MM.1S (cell line): Measurements from ENCODE around the gene HPSE.

Experiments
- DNase-seq: peaks from one replicate; pipeline ENCODE4 v3.0.0-alpha.2; 2015
- H2AFZ ChIP-seq: fragments of 300-600 bp; sonication (generic); 2 replicates; pipeline ENCODE4 v1.6.0; 2016; ENCODE audit warnings: antibody characterized with exemption, low read length
- H3F3A ChIP-seq: fragments of 300-600 bp; sonication (generic); 2 replicates; pipeline ENCODE4 v1.6.1; 2016; ENCODE audit warnings: mild to moderate bottlenecking, antibody characterized with exemption, low read length, moderate library complexity, mixed read lengths; ENCODE audit not compliant: insufficient read depth
- H3K27ac ChIP-seq: fragments of 300-600 bp; sonication (generic); 2 replicates; pipeline ENCODE4 v1.5.1; 2016; ENCODE audit warnings: mild to moderate bottlenecking, low read length
- H3K27me3 ChIP-seq: fragments of 300-600 bp; sonication (generic); replicated peaks from 2 replicates; pipeline ENCODE4 v1.6.0; 2016; ENCODE audit warnings: low read length; ENCODE audit not compliant: insufficient read depth
- H3K36me3 ChIP-seq: fragments of 300-600 bp; sonication (generic); replicated peaks from 2 replicates; pipeline ENCODE4 v1.6.1; 2016; ENCODE audit warnings: mild to moderate bottlenecking, low read length, mixed read lengths; ENCODE audit not compliant: insufficient read depth
- H3K4me1 ChIP-seq: fragments of 300-600 bp; sonication (generic); 2 replicates; pipeline ENCODE4 v1.6.1; 2016; ENCODE audit warnings: low read length, mixed read lengths
- H3K4me2 ChIP-seq: fragments of 300-600 bp; sonication (generic); 2 replicates; pipeline ENCODE4 v1.6.0; 2016; ENCODE audit warnings: low read depth, low read length
- H3K4me3 ChIP-seq: fragments of 300-600 bp; sonication (generic); 2 replicates; pipeline ENCODE4 v1.5.1; 2016; ENCODE audit warnings: low read length, mixed read lengths
- H3K79me2 ChIP-seq: fragments of 300-600 bp; sonication (generic); 2 replicates; pipeline ENCODE4 v1.6.1; 2016; ENCODE audit warnings: mixed run types, low read length, mixed read lengths
- H3K9ac ChIP-seq: fragments of 300-600 bp; sonication (generic); 2 replicates; pipeline ENCODE4 v1.6.1; 2016; ENCODE audit warnings: low read length, mixed read lengths
- H3K9me2 ChIP-seq: fragments of 300-600 bp; sonication (generic); replicated peaks from 2 replicates; pipeline ENCODE4 v1.6.1; 2016; ENCODE audit warnings: mild to moderate bottlenecking, low read length, mixed read lengths; ENCODE audit not compliant: insufficient read depth
- H3K9me3 ChIP-seq: fragments of 300-600 bp; sonication (generic); replicated peaks from 2 replicates; pipeline ENCODE4 v1.6.1; 2016; ENCODE audit warnings: mild to moderate bottlenecking, low read length, mixed read lengths; ENCODE audit not compliant: insufficient read depth
- H4K20me1 ChIP-seq: fragments of 300-600 bp; sonication (generic); 2 replicates; pipeline ENCODE4 v1.6.1; 2016; ENCODE audit warnings: mild to moderate bottlenecking, low read length, moderate library complexity, mixed read lengths; ENCODE audit not compliant: insufficient read depth
- CTCF ChIP-seq: fragments of 300-600 bp; sonication (generic); IDR thresholded peaks from 2 replicates; pipeline ENCODE4 v1.5.1; 2016; ENCODE audit warnings: antibody characterized with exemption, low read length, mixed read lengths
- EZH2 ChIP-seq: fragments of 300-600 bp; sonication (generic); optimal IDR thresholded peaks from 2 replicates; pipeline ENCODE3; 2017; ENCODE audit warnings: low read depth, mild to moderate bottlenecking, antibody characterized with exemption, low read length, mixed read lengths
- EZH2phosphoT487 ChIP-seq: fragments of 300-600 bp; sonication (generic); IDR thresholded peaks from 2 replicates; pipeline ENCODE4 v1.6.1; 2018; ENCODE audit warnings: antibody characterized with exemption, low read length

The HPSE gene

DNA sequence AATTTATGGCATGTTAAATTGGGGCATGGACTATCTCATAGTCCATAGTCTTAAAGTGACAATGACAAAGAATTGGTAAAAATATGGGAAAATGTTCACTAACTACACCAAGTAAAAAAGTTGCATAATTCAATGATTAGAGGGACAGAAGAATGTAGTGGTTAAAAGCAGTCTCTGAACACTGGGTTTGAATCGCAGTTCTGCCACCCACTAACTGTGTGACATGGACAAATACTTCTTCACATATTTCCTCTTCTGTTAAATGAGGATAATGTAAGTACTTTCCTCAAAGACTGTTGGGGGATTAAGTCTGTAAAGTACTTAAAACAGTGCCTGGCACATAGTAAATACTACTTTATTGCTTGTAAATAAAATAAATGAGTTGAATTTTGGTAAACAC, 65.4 kb downstream of the HPSE start:
- Histone ChIP-seq H3F3A (no peaks in the 10 kb centered on the region), H3K79me2 (no peaks in the 10 kb centered on the region), H3K27ac (no peak overlapping the region), H3K9me3 (no peaks in the 10 kb centered on the region), H3K4me1 (no peaks in the 10 kb centered on the region), H3K9me2 (no peaks in the 10 kb centered on the region), H4K20me1 (no peaks in the 10 kb centered on the region), H3K4me2 (no peak overlapping the region), H2AFZ (no peak overlapping the region), H3K27me3 (no peaks in the 10 kb centered on the region), H3K36me3 (peaks cover 6% of the 10 kb centered on the region; the same call in 1 of the 2 replicates), H3K9ac (no peak overlapping the region), H3K4me3 (no peak overlapping the region)
- no peak for TF ChIP-seq EZH2phosphoT487
- TF ChIP-seq CTCF: no peak
- no peak for TF ChIP-seq EZH2
- no peak for DNase-seq

DNA sequence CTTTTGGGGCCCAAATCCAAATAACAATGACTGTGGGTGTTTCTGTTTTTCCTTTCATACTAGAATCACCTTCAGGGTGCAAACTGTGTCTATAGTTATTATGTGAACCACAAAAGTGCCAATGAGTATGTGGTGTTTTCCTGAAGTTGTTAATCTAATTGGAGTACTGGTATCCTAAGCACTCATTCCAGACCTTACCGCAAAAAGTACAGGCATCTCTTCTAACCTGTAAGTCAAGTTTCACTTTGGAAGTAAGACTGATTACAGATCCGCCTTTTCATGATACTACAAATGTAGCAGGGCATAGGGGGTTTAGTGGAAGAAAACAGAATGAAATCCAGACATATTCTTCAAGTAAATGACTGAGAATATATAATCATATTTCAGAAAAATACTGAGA, 66.2 kb downstream of the HPSE start:
- no peak overlapping the region for H3K27ac ChIP-seq
- H3K4me3 ChIP-seq: no peak overlapping the region
- TF ChIP-seq EZH2: no peak
- H3K9me3 ChIP-seq: no peaks in the 10 kb centered on the region
- DNase-seq: no peak
- H3K9ac ChIP-seq: no peak overlapping the region
- no peaks in the 10 kb centered on the region for H3K79me2 ChIP-seq
- peaks cover 3% of the 10 kb centered on the region for H3K4me1 ChIP-seq
- H3K36me3 ChIP-seq: peaks cover 6% of the 10 kb centered on the region; the same call in 1 of the 2 replicates
- no peak overlapping the region for H3K4me2 ChIP-seq
- no peaks in the 10 kb centered on the region for H3K9me2 ChIP-seq
- no peaks in the 10 kb centered on the region for H4K20me1 ChIP-seq
- H3F3A ChIP-seq: no peaks in the 10 kb centered on the region
- H3K27me3 ChIP-seq: no peaks in the 10 kb centered on the region
- H2AFZ ChIP-seq: no peak overlapping the region

GRCh38 chr4:83267830-83268475, 66.7 kb downstream of the HPSE start:
- H3K4me3 ChIP-seq: no peak overlapping the region
- H3K4me2 ChIP-seq: no peak overlapping the region
- no peaks in the 10 kb centered on the region for H4K20me1 ChIP-seq
- TF ChIP-seq EZH2phosphoT487: no peak
- TF ChIP-seq CTCF: no peak
- TF ChIP-seq EZH2: no peak
- H3K27me3 ChIP-seq: no peaks in the 10 kb centered on the region
- H2AFZ ChIP-seq: no peak overlapping the region
- no peak for DNase-seq
- no peak overlapping the region for H3K9ac ChIP-seq
- no peaks in the 10 kb centered on the region for H3K9me3 ChIP-seq
- no peaks in the 10 kb centered on the region for H3F3A ChIP-seq
- H3K79me2 ChIP-seq: no peaks in the 10 kb centered on the region
- H3K36me3 ChIP-seq: peaks cover 6% of the 10 kb centered on the region; the same call in 1 of the 2 replicates
- peaks cover 8% of the 10 kb centered on the region for H3K4me1 ChIP-seq
- H3K9me2 ChIP-seq: no peaks in the 10 kb centered on the region
- no peak overlapping the region for H3K27ac ChIP-seq

GRCh38 chr4:83267121-83267829, 67.4 kb downstream of the HPSE start:
- H3K4me2 ChIP-seq: no peak overlapping the region
- no peak for TF ChIP-seq EZH2phosphoT487
- TF ChIP-seq EZH2: no peak
- no peak for TF ChIP-seq CTCF

More at GRCh38 chr4:83267121-83267829, 67.4 kb downstream of the HPSE start:
- no peak overlapping the region for H3K4me3 ChIP-seq
- peaks cover 10% of the 10 kb centered on the region; the same call in 1 of the 2 replicates for H3K36me3 ChIP-seq
- H3K79me2 ChIP-seq: no peaks in the 10 kb centered on the region
- DNase-seq: no peak
- H3K27me3 ChIP-seq: no peaks in the 10 kb centered on the region
- H3K9ac ChIP-seq: no peak overlapping the region
- H2AFZ ChIP-seq: no peak overlapping the region
- 0 out of 2 replicates have a peak, but pooled peaks cover 5% of the 10 kb centered on the region for H3F3A ChIP-seq
- no peaks in the 10 kb centered on the region for H4K20me1 ChIP-seq
- H3K9me3 ChIP-seq: no peaks in the 10 kb centered on the region
- no peaks in the 10 kb centered on the region for H3K9me2 ChIP-seq
- H3K4me1 ChIP-seq: peaks cover 15% of the 10 kb centered on the region
- no peak overlapping the region for H3K27ac ChIP-seq
